Adrenal gland (tissue), 12 donors: ENCODE results near the gene RIMBP2. TPM values are rescaled to one million over a fixed set of nuclear protein-coding genes. Genes with fewer than 3 reads are reported as not detected.

ENCODE experiments used
- DNase-seq, 7 donors: peaks; one replicate each; pipeline ENCODE4 v3.0.0-alpha.2; 2019 to 2020
- H3K27ac ChIP-seq, 5 donors: fragments of 200-600 bp; sonication (generic) in 4 of 5; 1 replicate in 3 of 5; 2 replicates in 2 of 5; pipeline versions ENCODE4 v1.5.1 to v1.8.0; 2016 to 2020; ENCODE audit warnings: mild to moderate bottlenecking in 1 of 5
- H3K27me3 ChIP-seq: fragments of 200-600 bp; 2 replicates; pipeline ENCODE4 v1.8.0; 2021
- H3K36me3 ChIP-seq, 2 donors: fragments of 200-600 bp; replicated peaks in 1 of 2; 1 replicate in 1 of 2; 2 replicates in 1 of 2; pipeline versions ENCODE4 v1.5.1 to v1.8.0; 2018 to 2022
- H3K4me1 ChIP-seq, 2 donors: fragments of 200-600 bp; replicated peaks in 1 of 2; 1 replicate in 1 of 2; 2 replicates in 1 of 2; pipeline versions ENCODE4 v1.5.1 to v1.8.0; 2018 to 2021
- H3K4me3 ChIP-seq, 4 donors: fragments of 200-600 bp; sonication (generic) in 3 of 4; one replicate each; pipeline ENCODE4 v1.5.1; 2016 to 2018
- H3K9me3 ChIP-seq, 3 donors: fragments of 200-600 bp; sonication (generic) in 1 of 3; replicated peaks in 1 of 3; 1 replicate in 2 of 3; 2 replicates in 1 of 3; pipeline versions ENCODE4 v1.5.1 to v1.8.0; 2016 to 2021
- CTCF ChIP-seq, 6 experiments: fragments of 450-650 bp in 4 of 6; fragments of 200-600 bp in 2 of 6; sonication (generic) in 1 of 6; IDR thresholded peaks; 1 replicate in 5 of 6; 2 replicates in 1 of 6; pipeline versions ENCODE4 v1.5.1 to v1.8.0; 2016 to 2021; ENCODE audit warnings: antibody characterized with exemption in 6 of 6, mild to moderate bottlenecking in 2 of 6, moderate library complexity in 1 of 6
- POLR2A ChIP-seq, 2 donors: fragments of 450-650 bp; IDR thresholded peaks; one replicate each; pipeline ENCODE4 v1.6.1; 2017; ENCODE audit warnings: antibody characterized with exemption in 2 of 2, mild to moderate bottlenecking in 2 of 2, moderate library complexity in 1 of 2
- WGBS, 4 donors: extraction: QIAGEN DNeasy Blood & Tissue Kit in 2 of 4; methylation state at CpG; one replicate each; pipeline versions ENCODE4 v1.1.5 to v1.1.7; 2013 to 2017; 5-methylcytosine and 5-hydroxymethylcytosine counted together
- intact Hi-C, 2 donors: fragments of 100-400 bp; cut with DNase I; formaldehyde crosslinking; loops; one replicate each; pipeline versions ENCODE4 v1.14.1 to v1.15.0; 2022 to 2023
- polyA plus RNA-seq, 3 donors: library from polyadenylated mRNA; stranded (reverse); fragments of 200-250 nt in 2 of 3; fragments of 350-450 nt in 1 of 3; fragmentation: Illumina TruSeq in 1 of 3; extraction: RNeasy Lipid Tissue Mini Kit (QIAGEN cat#74804) in 1 of 3; gene quantifications; one replicate each; pipeline ENCODE4 v1.2.3, GENCODE V29; 2013 to 2014
- total RNA-seq, 9 donors: library from RNA; depleted of rRNA in 4 of 9; stranded (reverse); fragments of >200 nt in 4 of 9; fragments of 120-200 nt in 1 of 9; fragmentation: NEBNext Ultra II Directional in 1 of 9; extraction: Animal tissue kit (Norgen Biotek cat#: 25700) in 1 of 9; gene quantifications; one replicate each; pipeline versions ENCODE4 v1.1.0 to v1.2.4, GENCODE V29; 2013 to 2023
- donor health status: healthy with polysubstance abuse.
- donor health status: Bipolar disorder and iron deficiency.
- donor health status: DM: yes; HTN: yes; CAD: no.
- donor health status: DM: no; HTN: no; CAD: no.
- donor health status: DM: no; HTN: no; CAD: no.
- donor health status: DM: yes; HTN: yes; CAD: no.

RIMBP2 gene
- total and polyA plus RNA-seq, 12 donors: 0.18 to 23.9 (median 6.3) TPM; not detected in 2

GRCh38 chr12:130448044-130448821 lies 267.9 kb downstream of the RIMBP2 start:
- no peaks in the 10 kb centered on the region for H3K9me3 ChIP-seq
- WGBS, 4 donors: 61 to 84% (median 81%) methylated on average over 10 to 20 of the region's 20 CpGs
- H3K36me3 ChIP-seq: no peaks in the 10 kb centered on the region
- H3K4me3 ChIP-seq: no peak overlapping the region
- no peak overlapping the region for H3K27ac ChIP-seq
- no peaks in the 10 kb centered on the region for H3K4me1 ChIP-seq
- no peak for DNase-seq
- intact Hi-C loops: no loop called here
- TF ChIP-seq CTCF (IDR thresholded peaks at IDR 0.05) (no peak), POLR2A (IDR thresholded peaks at IDR 0.05) (no peak)
- no peaks in the 10 kb centered on the region for H3K27me3 ChIP-seq

DNA sequence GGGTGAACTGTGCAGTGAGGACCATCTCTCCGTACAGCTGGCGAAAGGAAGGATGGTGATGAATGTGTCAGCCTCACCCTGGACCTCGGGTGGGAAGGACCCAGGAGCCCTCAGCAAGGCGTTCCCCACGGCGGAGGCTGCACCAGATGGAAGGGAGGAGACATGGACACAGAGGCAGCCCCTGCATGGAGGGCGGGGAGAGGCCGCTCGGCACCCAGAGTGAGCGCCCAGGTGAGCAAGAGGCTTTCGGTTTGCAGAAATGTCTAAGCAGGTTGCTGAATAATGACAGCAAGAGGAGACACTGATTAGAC lies 268.5 kb downstream of the RIMBP2 start:
- Histone ChIP-seq H3K27ac (no peak overlapping the region), H3K4me1 (no peaks in the 10 kb centered on the region), H3K9me3 (no peaks in the 10 kb centered on the region), H3K27me3 (no peaks in the 10 kb centered on the region), H3K4me3 (no peak overlapping the region), H3K36me3 (no peaks in the 10 kb centered on the region)
- DNase-seq: no peak
- intact Hi-C loops: no loop called here
- WGBS, 4 donors: 71 to 90% (median 82%) methylated on average over 4 to 11 of the region's 11 CpGs
- no peak for TF ChIP-seq CTCF (IDR thresholded peaks at IDR 0.05)
- no peak for TF ChIP-seq POLR2A (IDR thresholded peaks at IDR 0.05)

- no peak for DNase-seq
- TF ChIP-seq CTCF (IDR thresholded peaks at IDR 0.05) (no peak), POLR2A (IDR thresholded peaks at IDR 0.05) (no peak)
- WGBS, 4 donors: 73 to 84% (median 81%) methylated on average over 32 of the region's 32 CpGs
- no peaks in the 10 kb centered on the region for H3K9me3 ChIP-seq
- no peaks in the 10 kb centered on the region for H3K36me3 ChIP-seq
- no peak overlapping the region for H3K27ac ChIP-seq
- no peak overlapping the region for H3K4me3 ChIP-seq
- H3K4me1 ChIP-seq: no peaks in the 10 kb centered on the region
- H3K27me3 ChIP-seq: no peaks in the 10 kb centered on the region
- intact Hi-C loops: no loop called here
These were observed 269.0 kb downstream of the RIMBP2 start for GRCh38 chr12:130446846-130447654.

DNA sequence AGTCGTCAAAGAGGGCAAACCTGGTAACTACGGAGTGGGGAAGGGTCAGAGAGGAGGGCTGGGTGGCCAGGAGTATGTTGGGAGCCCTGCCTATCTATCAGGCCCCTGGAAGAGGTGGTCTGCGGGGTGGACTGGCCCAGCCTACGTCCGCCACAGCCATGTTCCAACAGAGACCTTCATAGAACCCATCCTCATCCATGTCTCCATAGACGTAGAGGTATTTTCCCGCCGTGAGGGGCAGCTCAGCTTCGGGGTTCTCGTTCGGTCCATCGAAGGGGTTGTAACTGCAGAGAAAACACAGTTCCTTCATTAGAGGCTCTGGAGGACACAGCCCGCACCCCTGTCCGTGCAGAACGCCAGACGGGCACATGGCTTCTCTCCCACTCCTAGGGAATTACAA lies 271.1 kb downstream of the RIMBP2 start:
- intact Hi-C loops: no loop called here
- 83 to 87% (median 85%) methylated on average over 7 to 16 of the region's 16 CpGs for WGBS, 4 donors
- Histone ChIP-seq H3K27me3 (no peaks in the 10 kb centered on the region), H3K27ac (no peak overlapping the region), H3K4me1 (no peaks in the 10 kb centered on the region), H3K4me3 (no peak overlapping the region), H3K36me3 (no peaks in the 10 kb centered on the region), H3K9me3 (no peaks in the 10 kb centered on the region)
- TF ChIP-seq CTCF (IDR thresholded peaks at IDR 0.05) (no peak), POLR2A (IDR thresholded peaks at IDR 0.05) (no peak)
- DNase-seq: no peak
